G401.6 (cell line): ENCODE data around the gene SCCPDH.
"Not testable (repeated sequence)": the region's sequence is repeated elsewhere in the genome, so short reads cannot be mapped to it uniquely, and the experiment has no call there.

Experiments used
- FAIRE-seq: peaks from 2 replicates; lab custom pipeline; 2012; peaks lifted over from hg19 to GRCh38; lab: Jason Lieb, UNC

The SCCPDH gene

DNA sequence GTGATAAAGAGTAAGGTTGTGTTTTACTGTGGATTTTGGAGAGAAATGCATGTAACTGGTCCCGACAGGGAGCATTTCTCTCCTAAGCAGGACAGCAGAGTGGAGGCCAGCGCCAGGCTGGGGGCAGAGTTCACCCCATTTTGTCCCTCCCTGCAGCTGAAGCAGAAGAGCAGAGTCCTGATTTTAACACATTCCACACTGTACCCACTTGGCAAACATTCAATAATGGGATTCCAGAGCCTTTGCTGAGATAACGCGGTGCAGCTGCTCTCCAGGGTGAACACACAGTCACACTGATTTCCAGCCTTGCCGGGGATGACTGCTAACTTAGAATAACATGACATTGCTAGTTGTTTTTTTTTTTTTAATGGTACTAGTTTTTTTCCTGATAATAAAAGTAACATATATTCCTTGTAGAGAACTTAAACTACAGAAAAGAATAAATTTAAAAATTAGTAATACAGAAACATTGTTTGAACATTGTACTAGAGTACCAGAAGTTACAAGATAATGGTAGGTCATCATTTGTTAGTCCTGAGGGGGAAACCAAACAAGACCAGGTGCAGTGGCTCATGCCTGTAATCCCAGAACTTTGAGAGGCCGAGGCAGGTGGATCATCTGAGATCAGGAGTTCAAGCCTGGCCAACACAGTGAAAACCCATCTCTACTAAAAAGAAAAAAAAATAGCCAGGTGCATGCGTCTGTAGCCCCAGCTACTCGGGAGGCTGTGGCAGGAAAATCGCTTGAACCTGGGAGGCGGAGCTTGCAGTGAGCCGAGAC, 77.2 kb downstream of the SCCPDH start:
- FAIRE-seq: no peak

DNA sequence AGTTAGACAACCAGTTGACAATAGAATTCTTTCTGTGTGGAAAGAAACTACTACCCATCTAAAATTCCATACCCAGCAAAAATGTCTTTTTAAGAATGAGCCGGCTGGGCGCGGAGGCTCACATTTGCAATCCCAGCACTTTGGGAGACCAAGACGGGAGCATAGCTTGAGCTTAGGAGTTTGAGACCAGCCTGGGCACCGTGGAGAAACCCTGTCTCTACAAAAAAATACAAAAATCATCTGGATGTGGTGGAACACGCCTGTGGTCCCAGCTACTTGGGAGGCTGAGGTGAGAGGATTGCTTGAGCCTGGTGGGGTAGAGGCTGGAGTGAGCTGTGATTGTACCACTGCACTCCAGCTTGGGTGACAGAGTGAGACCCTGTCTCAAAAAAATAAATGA, 79.2 kb downstream of the SCCPDH start:
- FAIRE-seq: no peak

DNA sequence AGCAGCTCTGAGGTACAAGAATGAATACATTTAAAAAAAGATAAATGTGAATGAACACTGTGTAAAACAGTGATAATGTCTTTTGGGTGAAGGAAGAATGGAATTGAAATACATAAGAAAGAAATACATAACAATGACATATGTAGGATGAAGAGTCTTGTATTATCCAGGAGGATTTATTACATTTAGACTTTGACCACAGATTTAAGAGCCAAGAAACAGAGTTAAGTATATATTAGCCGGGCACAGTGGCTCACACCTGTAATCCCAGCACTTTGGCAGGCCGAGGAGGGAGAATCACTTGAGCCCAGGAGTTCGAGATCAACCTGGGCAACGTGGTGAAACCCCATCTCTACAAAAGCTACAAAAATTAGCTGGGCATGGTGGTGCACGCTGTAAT, 79.7 kb downstream of the SCCPDH start:
- no peak for FAIRE-seq

DNA sequence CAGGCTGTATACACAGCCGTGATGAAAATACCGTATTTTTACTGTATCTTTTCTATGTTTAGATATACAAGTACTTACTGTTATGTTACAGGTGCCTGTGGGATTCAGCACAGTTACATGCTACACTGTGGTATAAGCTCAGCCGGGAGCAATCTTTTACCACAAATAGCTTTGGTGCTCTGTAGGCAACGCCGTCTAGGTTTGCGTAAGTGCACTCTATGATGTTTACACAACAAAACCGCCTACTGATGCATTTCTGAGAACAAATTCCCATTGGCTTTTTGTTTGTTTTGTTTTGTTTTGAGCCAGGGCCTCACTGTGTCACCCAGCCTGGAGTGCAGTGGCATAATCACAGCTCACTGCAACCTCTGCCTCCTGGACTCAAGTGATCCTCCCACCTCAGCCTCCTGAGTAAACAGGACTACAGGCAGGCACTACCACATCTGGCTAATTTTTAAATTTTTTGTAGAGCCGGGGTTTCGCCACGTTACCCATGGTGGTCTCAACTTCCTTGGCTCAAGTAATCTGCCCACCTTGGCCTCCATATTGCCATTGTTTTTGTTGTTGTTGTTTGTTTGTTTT, 81.0 kb downstream of the SCCPDH start:
- no peak for FAIRE-seq

DNA sequence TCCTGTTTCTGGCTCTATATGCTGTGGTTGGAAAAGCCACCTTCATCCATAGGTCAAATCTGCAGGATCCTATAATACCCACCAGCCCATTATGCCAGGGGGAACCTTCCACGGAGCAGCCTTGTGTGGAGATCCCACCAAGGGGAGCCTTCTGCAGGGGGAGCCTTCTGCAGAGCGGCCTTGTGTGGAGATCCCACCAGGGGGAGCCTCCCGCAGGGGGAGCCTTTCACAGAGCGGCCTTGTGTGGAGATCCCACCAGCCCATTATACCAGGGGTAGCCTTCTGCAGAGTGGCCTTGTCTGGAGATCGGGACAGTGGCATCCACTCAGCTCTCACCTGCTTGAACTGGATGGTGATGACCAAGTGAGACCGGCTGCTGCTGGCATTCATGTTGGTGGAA, 85.3 kb downstream of the SCCPDH start:
- FAIRE-seq: no peak

DNA sequence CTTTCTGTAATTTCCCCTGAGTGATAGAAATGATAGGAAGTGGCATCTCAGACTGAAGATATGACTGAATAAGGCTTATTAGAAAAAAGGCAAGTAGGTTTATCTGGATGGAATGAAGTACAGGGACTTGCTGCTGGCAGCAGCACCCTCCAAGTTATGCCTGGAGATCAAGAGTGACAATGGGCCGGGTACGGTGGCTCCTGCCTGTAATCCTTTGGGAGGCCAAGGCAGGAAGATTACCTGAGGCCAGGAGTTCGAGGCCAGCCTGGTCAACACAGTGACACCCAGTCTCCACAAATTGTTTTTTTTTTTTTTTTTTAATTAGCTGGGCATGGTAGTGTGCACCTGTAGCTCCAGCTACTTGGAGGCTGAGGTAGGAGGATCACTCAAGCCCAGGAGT, 87.8 kb downstream of the SCCPDH start:
- no peak for FAIRE-seq

DNA sequence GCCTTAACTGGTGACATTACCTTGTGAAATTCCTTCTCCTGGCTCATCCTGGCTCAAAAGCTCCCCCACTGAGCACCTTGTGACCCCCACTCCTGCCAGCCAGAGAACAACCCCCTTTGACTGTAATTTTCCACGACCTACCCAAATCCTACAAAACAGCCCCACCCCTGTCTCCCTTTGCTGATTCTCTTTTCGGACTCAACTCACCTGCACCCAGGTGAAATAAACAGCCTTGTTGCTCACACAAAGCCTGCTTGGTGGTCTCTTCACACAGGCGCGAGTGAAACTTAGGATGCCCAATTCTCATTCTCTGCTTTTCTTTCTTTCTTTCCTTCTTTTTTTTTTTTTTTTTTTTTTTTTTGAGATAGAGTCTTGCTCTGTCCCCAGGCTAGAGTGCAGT, 89.1 kb downstream of the SCCPDH start:
- FAIRE-seq: not testable (repeated sequence)

DNA sequence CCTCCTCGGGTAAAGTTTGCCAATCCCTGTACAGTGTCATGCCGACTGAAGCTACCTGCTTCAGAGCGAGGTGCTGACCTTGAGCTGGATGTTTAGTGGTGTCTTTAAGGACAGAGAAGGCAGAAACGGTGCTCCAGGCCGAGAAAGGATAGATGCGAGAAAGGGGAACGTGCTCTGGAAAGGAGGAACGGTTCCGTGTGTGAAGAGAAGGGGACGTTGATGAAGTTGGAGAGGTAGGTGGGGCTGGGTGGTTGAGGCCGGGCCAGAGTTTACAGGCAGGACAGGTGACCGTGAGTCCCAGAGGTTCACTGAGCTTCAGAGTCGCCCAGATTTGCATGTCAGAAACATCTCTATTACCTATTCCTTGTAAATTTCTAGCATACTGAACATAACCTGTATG, 90.7 kb downstream of the SCCPDH start:
- FAIRE-seq: no peak

DNA sequence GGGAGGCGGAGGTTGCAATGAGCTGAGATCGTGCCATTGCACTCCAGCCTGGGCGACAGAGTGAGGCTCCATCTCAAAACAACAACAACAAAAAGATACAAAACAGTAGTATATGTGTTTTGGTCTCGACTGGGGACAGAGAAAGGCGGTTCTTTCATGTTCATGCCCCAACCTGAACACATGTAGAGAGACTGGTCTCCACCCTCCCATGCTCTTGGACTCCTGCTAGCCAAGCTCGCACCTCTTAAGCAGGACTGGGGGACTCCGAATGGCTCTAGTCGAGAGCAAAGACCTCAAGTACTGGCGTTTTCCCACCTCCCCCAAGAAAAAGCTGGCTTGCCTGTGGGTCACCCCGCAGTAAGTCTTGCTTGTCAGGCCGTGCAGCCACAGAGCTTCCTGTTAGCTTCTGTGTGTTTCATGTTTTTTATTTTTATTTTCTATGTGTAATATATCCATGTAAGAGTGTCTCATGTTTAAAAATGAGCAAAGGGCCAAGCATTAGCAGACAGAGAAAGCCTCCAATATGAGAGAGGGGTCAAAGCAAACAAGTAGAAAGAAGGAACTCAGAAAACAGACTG, 91.6 kb downstream of the SCCPDH start:
- no peak for FAIRE-seq
